DMS53 treated with DMSO at 0.1 percent for 48 hours (cell line): Measurements from ENCODE around the gene NECTIN4.

Experiments
- DNase-seq: peaks from one replicate; lab custom pipeline; 2025; ENCODE audit not compliant: unreplicated experiment; lab: John Stamatoyannopoulos, UW

NECTIN4 gene

DNA sequence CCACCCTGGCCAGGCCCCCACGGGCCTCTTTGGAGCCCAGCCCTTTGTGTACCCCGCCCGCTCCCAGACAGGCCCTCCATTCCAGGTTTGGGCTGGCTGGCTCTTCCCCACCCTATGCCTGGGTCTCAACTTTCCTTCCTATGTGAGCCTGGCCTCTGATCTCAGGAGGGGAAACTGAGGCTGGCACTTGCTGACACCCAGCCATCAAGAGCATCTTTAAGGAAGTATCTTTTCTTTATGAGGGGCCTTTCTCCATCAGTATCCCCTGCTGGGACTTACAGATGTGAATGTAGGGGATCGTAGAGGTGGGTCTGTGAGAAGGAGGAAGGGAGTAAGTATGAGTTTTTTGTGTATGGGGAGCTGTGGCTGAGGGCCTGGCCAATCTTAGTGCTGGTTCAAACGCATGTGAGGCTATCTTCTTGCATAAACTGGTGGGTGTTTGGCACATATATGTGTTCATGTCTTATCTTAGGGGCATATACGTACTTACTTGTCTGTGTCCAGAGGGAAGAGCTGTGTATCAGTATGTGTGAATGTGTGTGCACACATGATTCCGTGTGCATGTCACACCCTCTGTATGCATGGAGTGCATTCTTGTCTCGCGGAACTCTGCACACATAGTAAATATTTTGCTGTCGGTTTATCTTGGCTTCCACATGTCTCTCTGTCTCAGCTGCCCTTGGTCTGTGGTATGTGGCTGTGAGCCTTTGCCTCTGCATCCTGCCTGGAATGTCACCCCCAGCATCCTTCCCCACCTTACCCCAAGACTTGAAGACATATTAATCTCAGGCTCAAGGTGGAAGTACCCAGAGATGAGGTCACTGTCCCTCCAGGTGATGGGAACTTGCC is 5.4 kb downstream of the NECTIN4 start:
- DNase-seq = no peak

DNA sequence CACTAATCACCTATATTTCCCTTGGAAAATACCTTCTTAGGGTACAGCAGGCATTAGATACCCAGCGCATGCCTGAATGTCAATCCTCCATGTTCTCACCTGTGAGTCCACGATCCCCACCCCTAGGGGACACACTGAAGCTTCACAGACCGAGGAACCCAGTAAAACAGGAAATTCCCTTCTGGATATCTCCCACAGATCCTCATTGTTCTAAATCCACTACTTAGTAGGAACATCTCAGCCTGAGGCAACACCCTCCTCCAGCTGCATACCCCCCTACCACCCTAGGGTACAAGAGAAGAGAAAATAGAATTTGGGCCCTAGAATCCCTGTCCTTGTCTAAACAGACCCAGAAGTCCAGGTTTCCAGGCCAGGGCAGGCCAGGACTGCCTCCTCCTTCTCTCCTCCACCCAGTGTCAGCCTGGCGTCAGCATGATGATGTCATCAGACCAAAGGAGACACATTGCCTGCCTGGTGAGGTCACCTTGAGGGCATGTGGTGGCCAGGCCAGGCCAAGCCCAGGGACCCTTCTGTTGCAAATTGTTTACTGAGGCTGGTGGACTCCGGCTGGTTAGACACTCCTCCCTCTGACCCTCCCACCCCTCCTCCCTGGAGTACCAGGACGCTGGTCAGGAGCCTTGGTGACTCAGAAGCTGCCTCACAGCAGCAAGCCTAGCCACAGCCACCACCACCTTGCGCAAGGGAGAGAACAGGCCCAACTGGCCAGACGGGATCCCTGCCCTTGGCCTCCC is 6.2 kb downstream of the NECTIN4 start:
- DNase-seq = peak; percentile 68

DNA sequence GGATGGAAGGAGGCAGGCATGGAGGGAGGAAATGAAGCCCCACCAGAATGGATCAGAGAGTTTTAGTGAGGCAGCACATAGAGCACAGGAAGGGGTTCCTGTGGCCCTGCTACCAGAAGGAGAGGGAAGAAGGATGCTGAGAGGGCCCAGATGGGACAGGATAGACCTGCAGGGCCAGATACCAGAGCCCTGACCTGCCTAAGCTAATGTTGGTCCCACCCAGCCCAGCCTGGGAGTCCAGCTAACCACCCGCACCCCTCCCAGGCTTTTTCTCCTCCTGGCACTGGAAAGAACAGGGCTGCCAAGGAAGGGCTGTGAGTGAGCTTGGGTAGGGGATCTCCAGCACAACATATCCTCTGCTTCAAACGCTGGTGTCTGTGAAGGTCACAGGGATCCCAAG is 6.9 kb downstream of the NECTIN4 start:
- no peak for DNase-seq

- DNase-seq = no peak
These were observed 7.8 kb downstream of the NECTIN4 start for GRCh38 chr1:161081519-161081918.

GRCh38 chr1:161080441-161081405 is 8.6 kb downstream of the NECTIN4 start:
- DNase-seq = no peak

DNA sequence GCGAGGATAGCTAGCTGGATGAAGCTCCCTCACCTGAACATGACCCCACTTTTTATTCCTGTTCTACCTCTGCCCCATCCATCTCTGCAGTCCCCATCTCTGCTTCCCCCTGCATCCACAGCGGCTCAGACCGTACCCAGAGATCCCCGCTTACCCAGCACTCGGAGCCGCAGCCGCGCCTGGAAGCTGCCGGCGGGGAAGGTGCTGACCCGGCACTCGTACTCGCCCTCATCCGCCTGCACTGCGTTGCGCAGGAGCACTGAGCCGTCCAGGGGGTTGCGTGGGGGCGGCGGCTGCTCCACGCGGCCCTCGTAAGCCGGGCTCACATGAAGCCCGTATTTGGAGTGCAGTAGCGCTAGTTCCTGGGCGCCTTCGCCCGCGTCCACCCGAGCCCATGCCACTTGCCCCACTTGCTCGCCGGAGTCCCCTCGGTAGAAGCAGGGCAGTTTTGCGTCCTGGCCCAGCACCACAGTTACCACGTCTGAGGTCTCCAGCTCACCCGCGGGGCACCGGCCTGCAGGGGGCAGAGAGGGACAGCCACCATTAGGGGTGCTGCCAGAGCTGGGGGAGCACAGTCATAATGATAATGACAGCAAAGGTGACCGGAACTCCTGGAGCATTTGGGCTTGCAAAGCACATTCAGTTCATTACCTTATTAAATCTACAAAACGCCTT is 9.8 kb downstream of the NECTIN4 start:
- no peak for DNase-seq

DNA sequence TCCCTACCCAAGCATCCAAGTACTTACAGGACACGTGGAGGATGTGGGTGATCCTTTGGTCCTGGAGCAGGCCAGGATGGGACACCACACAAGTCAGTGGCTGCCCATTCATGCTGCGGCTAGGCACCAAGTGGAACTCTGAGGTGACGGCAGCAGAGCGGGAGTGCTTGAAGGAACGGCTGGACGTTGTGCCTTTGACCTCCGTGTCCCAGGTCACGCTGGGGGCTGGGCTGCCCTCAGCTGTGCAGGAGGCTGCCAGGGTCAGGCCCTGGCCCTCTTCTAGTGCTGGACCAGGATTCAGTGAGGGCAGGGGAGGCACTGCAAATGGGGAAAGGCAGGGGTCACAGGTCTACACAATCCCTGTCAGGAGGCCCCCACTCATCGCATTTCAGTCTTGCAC is 11.9 kb downstream of the NECTIN4 start:
- DNase-seq = no peak

DNA sequence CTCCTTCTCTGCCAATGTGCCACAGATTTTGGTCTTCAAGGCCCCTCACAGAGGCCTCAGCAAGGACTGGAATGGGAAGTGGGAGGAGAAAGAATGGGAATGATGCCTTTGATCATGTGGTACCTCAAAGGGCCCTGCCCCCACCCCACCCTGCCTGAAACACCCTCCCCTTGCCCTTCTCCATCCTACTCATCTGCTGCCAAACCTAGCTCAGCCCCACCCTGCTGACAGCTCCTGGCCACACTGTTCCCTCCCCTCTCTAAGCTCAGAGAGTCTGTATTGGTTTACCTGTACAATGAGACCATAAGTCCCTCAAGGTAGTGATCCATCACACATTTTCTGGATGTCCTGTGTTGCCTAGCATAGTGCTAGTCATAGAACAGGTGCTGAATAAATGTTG is 12.9 kb downstream of the NECTIN4 start:
- no peak for DNase-seq

- no peak for DNase-seq
These were observed 14.5 kb downstream of the NECTIN4 start for GRCh38 chr1:161074676-161075368.

GRCh38 chr1:161073474-161074121 is 15.8 kb downstream of the NECTIN4 start:
- no peak for DNase-seq

GRCh38 chr1:161072751-161073449 is 16.5 kb downstream of the NECTIN4 start:
- no peak for DNase-seq

- DNase-seq = peak; percentile 41
These were observed 17.4 kb downstream of the NECTIN4 start for GRCh38 chr1:161071886-161072371.

- DNase-seq = no peak
These were observed 18.6 kb downstream of the NECTIN4 start for GRCh38 chr1:161070761-161071160.

GRCh38 chr1:161069731-161070270 is 19.6 kb downstream of the NECTIN4 start, which contains the start of gene ARHGAP30:
ARHGAP30 (minus strand) TSS chr1:161069891; CDS start chr1:161069624, 267 bp downstream.
- DNase-seq = no peak

DNA sequence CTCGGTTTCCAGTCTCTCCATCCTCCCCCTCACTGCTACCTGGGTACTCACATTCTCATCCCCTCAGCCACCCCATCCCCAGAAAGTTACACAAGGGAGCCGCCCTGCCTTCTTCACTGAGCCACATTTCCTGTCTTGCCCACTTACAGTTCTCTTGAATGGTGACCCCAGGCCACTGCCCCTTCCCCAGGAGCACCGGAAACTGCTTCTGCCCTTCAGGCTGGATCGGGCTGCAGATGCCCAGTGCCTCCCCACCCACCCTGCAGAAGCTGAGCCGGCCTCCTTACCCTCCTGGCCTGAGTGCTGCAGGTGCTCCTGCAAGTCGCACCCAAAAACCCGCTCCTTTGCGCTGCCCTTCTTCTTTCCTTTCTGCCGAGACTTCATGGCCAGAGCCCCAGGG is 20.1 kb downstream of the NECTIN4 start:
- DNase-seq = no peak

- DNase-seq = no peak
These were observed 20.8 kb downstream of the NECTIN4 start for GRCh38 chr1:161068306-161069234.

DNA sequence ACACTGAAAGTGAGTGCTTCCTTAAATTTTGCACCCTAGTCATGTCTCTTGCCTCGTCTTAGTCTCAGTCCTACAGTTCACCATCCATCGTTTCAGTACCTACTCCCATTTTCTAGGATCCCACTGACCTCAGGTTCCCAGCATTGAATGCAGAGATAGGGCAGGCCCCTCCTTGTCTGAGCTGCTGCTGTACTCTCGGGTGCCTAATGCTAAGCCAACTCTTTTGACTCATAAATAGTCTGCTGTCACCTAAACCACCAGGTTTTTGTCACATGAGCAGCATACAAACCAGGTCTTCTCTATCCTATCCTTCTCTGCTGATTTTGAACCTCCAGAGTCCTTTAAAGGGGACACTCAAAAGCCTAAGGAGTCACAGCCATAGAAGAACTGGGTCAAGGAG is 22.7 kb downstream of the NECTIN4 start:
- DNase-seq = no peak
